H9 (cell line): ENCODE results near the gene SPRY4. TPM values are rescaled to one million over a fixed set of nuclear protein-coding genes. Genes with fewer than 3 reads are reported as not detected.

Experiments
- DNase-seq: peaks from one replicate; pipeline ENCODE4 v3.0.0-alpha.2; 2017
- H2AFZ ChIP-seq: one replicate; pipeline ENCODE4 v1.6.1; 2013; ENCODE audit warnings: mild to moderate bottlenecking, low read length, control low read depth, moderate library complexity
- H2AK5ac ChIP-seq: 2 replicates; pipeline ENCODE4 v1.6.1; 2013; ENCODE audit warnings: low read length, control low read depth, mixed read lengths; ENCODE audit not compliant: insufficient read length
- H2BK120ac ChIP-seq: one replicate; pipeline ENCODE4 v1.6.1; 2013; ENCODE audit warnings: low read depth, mild to moderate bottlenecking, low read length, control low read depth, inconsistent platforms; ENCODE audit not compliant: poor library complexity, severe bottlenecking
- H2BK12ac ChIP-seq: 2 replicates; pipeline ENCODE4 v1.6.1; 2013; ENCODE audit warnings: low read length, control low read depth, mixed read lengths, low read depth; ENCODE audit not compliant: insufficient read length
- H2BK15ac ChIP-seq: 2 replicates; pipeline ENCODE4 v1.6.1; 2013; ENCODE audit warnings: low read depth, low read length, control low read depth
- H2BK20ac ChIP-seq: one replicate; pipeline ENCODE4 v1.6.1; 2013; ENCODE audit warnings: low read depth, mild to moderate bottlenecking, low read length, control low read depth, inconsistent platforms; ENCODE audit not compliant: poor library complexity, severe bottlenecking
- H2BK5ac ChIP-seq: 2 replicates; pipeline ENCODE4 v1.6.1; 2013; ENCODE audit warnings: low read length, control low read depth, mixed read lengths; ENCODE audit not compliant: insufficient read length
- H3K14ac ChIP-seq: 2 replicates; pipeline ENCODE4 v1.6.1; 2013; ENCODE audit warnings: low read length, control low read depth; ENCODE audit not compliant: insufficient read depth
- H3K18ac ChIP-seq: 2 replicates; pipeline ENCODE4 v1.6.1; 2013; ENCODE audit warnings: low read depth, mild to moderate bottlenecking, mixed read lengths, low read length, control low read depth; ENCODE audit not compliant: insufficient read length
- H3K23ac ChIP-seq: 2 replicates; pipeline ENCODE4 v1.6.1; 2013; ENCODE audit warnings: low read length, control low read depth, mixed read lengths, low read depth; ENCODE audit not compliant: insufficient read length
- H3K23me2 ChIP-seq: 2 replicates; pipeline ENCODE4 v1.6.1; 2013; ENCODE audit warnings: low read depth, mild to moderate bottlenecking, mixed read lengths, low read length, control low read depth; ENCODE audit not compliant: insufficient read length, poor library complexity, severe bottlenecking
- H3K27ac ChIP-seq: 2 replicates; pipeline ENCODE4 v1.5.1; 2013; ENCODE audit warnings: low read length, control low read depth, mixed read lengths, low read depth; ENCODE audit not compliant: insufficient read length
- H3K27me3 ChIP-seq: 2 replicates; pipeline ENCODE4 v1.6.1; 2013; ENCODE audit warnings: low read length, control low read depth, inconsistent platforms; ENCODE audit not compliant: insufficient read depth
- H3K4ac ChIP-seq: 2 replicates; pipeline ENCODE4 v1.6.1; 2013; ENCODE audit warnings: low read depth, mild to moderate bottlenecking, control low read depth, inconsistent platforms, low read length, moderate library complexity
- H3K4me1 ChIP-seq: 2 replicates; pipeline ENCODE4 v1.6.1; 2013; ENCODE audit warnings: low read length, control low read depth, inconsistent platforms; ENCODE audit not compliant: insufficient read depth
- H3K4me2 ChIP-seq: 2 replicates; pipeline ENCODE4 v1.6.1; 2013; ENCODE audit warnings: low read length, control low read depth, mixed read lengths; ENCODE audit not compliant: insufficient read length, insufficient read depth
- H3K56ac ChIP-seq: 2 replicates; pipeline ENCODE4 v1.6.1; 2013; ENCODE audit warnings: low read depth, mild to moderate bottlenecking, mixed read lengths, low read length, control low read depth; ENCODE audit not compliant: insufficient read length
- H3K79me1 ChIP-seq: 2 replicates; pipeline ENCODE4 v1.6.1; 2013; ENCODE audit warnings: low read depth, mild to moderate bottlenecking, moderate library complexity, low read length, control low read depth, inconsistent platforms; ENCODE audit not compliant: insufficient read depth, poor library complexity, severe bottlenecking
- H3K79me2 ChIP-seq: 2 replicates; pipeline ENCODE4 v1.6.1; 2013; ENCODE audit warnings: low read length, control low read depth, inconsistent platforms; ENCODE audit not compliant: insufficient read depth
- H3K9ac ChIP-seq: 2 replicates; pipeline ENCODE4 v1.6.1; 2013; ENCODE audit warnings: low read length, control low read depth, mixed read lengths; ENCODE audit not compliant: insufficient read length; ENCODE audit errors: extremely low read depth
- H3K9me3 ChIP-seq: one replicate; pipeline ENCODE4 v1.6.1; 2013; ENCODE audit warnings: low read depth, low read length, inconsistent platforms; ENCODE audit not compliant: control insufficient read depth
- H3T11ph ChIP-seq: one replicate; pipeline ENCODE4 v1.6.1; 2013; ENCODE audit warnings: mild to moderate bottlenecking, low read length, control low read depth, inconsistent platforms
- H4K20me1 ChIP-seq: one replicate; pipeline ENCODE4 v1.6.1; 2013; ENCODE audit not compliant: control insufficient read depth, insufficient read length, insufficient read depth
- H4K5ac ChIP-seq: 2 replicates; pipeline ENCODE4 v1.6.1; 2013; ENCODE audit warnings: low read depth, mild to moderate bottlenecking, mixed read lengths, low read length, control low read depth; ENCODE audit not compliant: insufficient read length
- H4K8ac ChIP-seq: replicated peaks from 2 replicates; pipeline ENCODE4 v1.6.1; 2013; ENCODE audit warnings: low read length, control low read depth, mixed read lengths, low read depth; ENCODE audit not compliant: insufficient read length
- H4K91ac ChIP-seq: 2 replicates; pipeline ENCODE4 v1.6.1; 2013; ENCODE audit warnings: low read depth, mild to moderate bottlenecking, moderate library complexity, mixed read lengths, low read length, control low read depth; ENCODE audit not compliant: insufficient read length
- H3K27ac Mint-ChIP-seq, 3 experiments: 2 replicates in 2 of 3; 3 replicates in 1 of 3; pipeline ENCODE4 v1.8.0; 2020 to 2021; ENCODE audit warnings: mixed read lengths in 3 of 3, mild to moderate bottlenecking in 1 of 3, moderate library complexity in 1 of 3
- H3K27me3 Mint-ChIP-seq: 2 replicates; pipeline ENCODE4 v1.8.0; 2021; ENCODE audit warnings: low read depth, mild to moderate bottlenecking, moderate library complexity, mixed read lengths
- H3K36me3 Mint-ChIP-seq, 3 experiments: 2 replicates in 2 of 3; 3 replicates in 1 of 3; pipeline ENCODE4 v1.8.0; 2020 to 2021; ENCODE audit warnings: low read depth in 3 of 3, mixed read lengths in 3 of 3; ENCODE audit not compliant: insufficient read depth in 1 of 3
- H3K4me1 Mint-ChIP-seq, 2 experiments: 2 replicates each; pipeline ENCODE4 v1.8.0; 2020; ENCODE audit warnings: mixed read lengths in 2 of 2
- H3K4me3 Mint-ChIP-seq, 2 experiments: 2 replicates in 1 of 2; 3 replicates in 1 of 2; pipeline ENCODE4 v1.8.0; 2020 to 2021; ENCODE audit warnings: mild to moderate bottlenecking in 2 of 2, mixed read lengths in 2 of 2, moderate library complexity in 1 of 2
- H3K9me3 Mint-ChIP-seq, 2 experiments: 2 replicates in 1 of 2; 3 replicates in 1 of 2; pipeline ENCODE4 v1.8.0; 2020; ENCODE audit warnings: mild to moderate bottlenecking in 2 of 2, mixed read lengths in 2 of 2, moderate library complexity in 1 of 2
- WGBS: extraction: QIAGEN DNeasy Blood & Tissue Kit; methylation state at CpG from one replicate; pipeline ENCODE4 v1.1.7; 2013; ENCODE audit warnings: missing lambda C conversion rate, low lambda C conversion rate, mixed read lengths; ENCODE audit not compliant: insufficient read length; ENCODE audit errors: extremely low coverage; 5-methylcytosine and 5-hydroxymethylcytosine counted together
- total RNA-seq: library from RNA; stranded (reverse); gene quantifications from 2 replicates; pipeline ENCODE4 v1.2.1, GENCODE V29; 2021
- TF ChIP-seq, protein P1 (sequence below): fragments of 200-600 bp; sonication (generic); conservative IDR thresholded peaks from 3 replicates; pipeline ENCODE4 v1.8.0; 2021; ENCODE audit warnings: antibody characterized with exemption, mild to moderate bottlenecking

The SPRY4 gene
- total RNA-seq, 1 experiment from 2014 or later = 92.4 TPM

DNA sequence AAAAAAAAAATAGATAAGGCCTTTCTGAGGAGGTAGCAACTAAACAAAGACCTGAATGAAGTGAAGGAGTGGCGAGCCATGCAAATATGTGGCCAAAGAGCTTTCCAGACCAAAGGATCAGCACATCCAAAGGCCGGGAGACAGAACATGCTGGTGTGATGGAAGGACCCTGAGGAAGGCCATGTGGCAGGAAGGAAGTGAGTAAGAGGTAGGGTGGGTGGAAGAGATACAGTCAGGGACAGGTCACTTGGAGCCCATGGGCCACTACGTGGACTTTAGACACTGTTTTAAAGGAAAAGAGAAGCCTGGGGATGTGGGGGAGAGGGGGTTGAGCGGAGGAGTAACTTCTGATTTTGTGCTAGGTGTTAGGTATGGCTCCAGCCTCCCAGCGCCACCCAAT, 31.3 kb downstream of the SPRY4 start:
- Histone ChIP-seq H4K8ac (no peak overlapping the region), H4K5ac (no peak overlapping the region), H3K4me2 (no peak overlapping the region), H3K27ac (no peak overlapping the region), H2BK12ac (no peak overlapping the region), H3K23me2 (no peaks in the 10 kb centered on the region), H3K14ac (no peak overlapping the region; the same call in 1 of the 2 replicates), H3T11ph (no peak overlapping the region), H3K4ac (no peak overlapping the region), H2BK15ac (no peak overlapping the region), H3K56ac (no peak overlapping the region), H3K9ac (no peak overlapping the region), H3K18ac (no peak overlapping the region), H3K79me2 (peaks cover 1% of the 10 kb centered on the region; the same call in 1 of the 2 replicates), H4K20me1 (no peaks in the 10 kb centered on the region), H2BK120ac (no peak overlapping the region), H3K27me3 (no peaks in the 10 kb centered on the region), H3K9me3 (no peaks in the 10 kb centered on the region), H3K4me1 (peaks cover 15% of the 10 kb centered on the region), H2AFZ (no peak overlapping the region), H4K91ac (no peak overlapping the region), H2BK5ac (no peak overlapping the region), H3K79me1 (no peaks in the 10 kb centered on the region), H2BK20ac (no peak overlapping the region), H3K23ac (no peak overlapping the region), H2AK5ac (no peak overlapping the region)
- Mint-ChIP-seq H3K4me3 (no peak overlapping the region), H3K4me1 (peaks cover 55 to 58% of the 10 kb centered on the region in 2 experiments), H3K9me3 (no peaks in the 10 kb centered on the region), H3K27ac (peak overlapping the region in 1 of 3 experiments; percentile 53; a peak in 3 of 7 replicates), H3K36me3 (peaks cover 0 to 14% (median 14%) of the 10 kb centered on the region in 3 experiments; a peak in 5 of 7 replicates), H3K27me3 (no peaks in the 10 kb centered on the region)
- no CpG with 5 or more reads among the region's 5 CpGs for WGBS
- TF ChIP-seq, protein P1, sequence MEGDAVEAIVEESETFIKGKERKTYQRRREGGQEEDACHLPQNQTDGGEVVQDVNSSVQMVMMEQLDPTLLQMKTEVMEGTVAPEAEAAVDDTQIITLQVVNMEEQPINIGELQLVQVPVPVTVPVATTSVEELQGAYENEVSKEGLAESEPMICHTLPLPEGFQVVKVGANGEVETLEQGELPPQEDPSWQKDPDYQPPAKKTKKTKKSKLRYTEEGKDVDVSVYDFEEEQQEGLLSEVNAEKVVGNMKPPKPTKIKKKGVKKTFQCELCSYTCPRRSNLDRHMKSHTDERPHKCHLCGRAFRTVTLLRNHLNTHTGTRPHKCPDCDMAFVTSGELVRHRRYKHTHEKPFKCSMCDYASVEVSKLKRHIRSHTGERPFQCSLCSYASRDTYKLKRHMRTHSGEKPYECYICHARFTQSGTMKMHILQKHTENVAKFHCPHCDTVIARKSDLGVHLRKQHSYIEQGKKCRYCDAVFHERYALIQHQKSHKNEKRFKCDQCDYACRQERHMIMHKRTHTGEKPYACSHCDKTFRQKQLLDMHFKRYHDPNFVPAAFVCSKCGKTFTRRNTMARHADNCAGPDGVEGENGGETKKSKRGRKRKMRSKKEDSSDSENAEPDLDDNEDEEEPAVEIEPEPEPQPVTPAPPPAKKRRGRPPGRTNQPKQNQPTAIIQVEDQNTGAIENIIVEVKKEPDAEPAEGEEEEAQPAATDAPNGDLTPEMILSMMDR = no peak
- DNase-seq = no peak
